Nephron progenitor cell (in vitro differentiated cells): ENCODE measurements around the gene NUP133.

Experiments used
- DNase-seq: peaks from one replicate; pipeline ENCODE4 v3.0.0; 2021
- H3K27ac Mint-ChIP-seq: 2 replicates; pipeline ENCODE4 v1.8.0; 2021; ENCODE audit warnings: mild to moderate bottlenecking, moderate library complexity, mixed read lengths
- H3K27me3 Mint-ChIP-seq: 2 replicates; pipeline ENCODE4 v1.8.0; 2021; ENCODE audit warnings: mild to moderate bottlenecking, low read depth, mixed read lengths; ENCODE audit not compliant: poor library complexity
- H3K36me3 Mint-ChIP-seq: 2 replicates; pipeline ENCODE4 v1.8.0; 2021; ENCODE audit warnings: low read depth, mixed read lengths
- H3K4me1 Mint-ChIP-seq: 2 replicates; pipeline ENCODE4 v1.8.0; 2021; ENCODE audit warnings: mixed read lengths
- H3K4me3 Mint-ChIP-seq: 2 replicates; pipeline ENCODE4 v1.8.0; 2021; ENCODE audit warnings: mild to moderate bottlenecking, moderate library complexity, mixed read lengths
- H3K9me3 Mint-ChIP-seq: 2 replicates; pipeline ENCODE4 v1.8.0; 2021; ENCODE audit warnings: mild to moderate bottlenecking, moderate library complexity, mixed read lengths
- CTCF ChIP-seq: fragments of 200-600 bp; sonication (generic); IDR thresholded peaks from 2 replicates; pipeline ENCODE4 v1.5.0; 2021; ENCODE audit warnings: antibody characterized with exemption

NUP133 gene

GRCh38 chr1:229412056-229412455, 96.1 kb downstream of the NUP133 start:
- no peaks in the 10 kb centered on the region for H3K9me3 Mint-ChIP-seq
- peaks cover 42% of the 10 kb centered on the region for H3K4me1 Mint-ChIP-seq
- no peak overlapping the region for H3K4me3 Mint-ChIP-seq
- no peaks in the 10 kb centered on the region for H3K36me3 Mint-ChIP-seq
- H3K27ac Mint-ChIP-seq: no peak overlapping the region
- TF ChIP-seq CTCF: no peak
- no peak for DNase-seq
- peaks cover 66% of the 10 kb centered on the region for H3K27me3 Mint-ChIP-seq

- H3K27ac Mint-ChIP-seq: no peak overlapping the region
- no peaks in the 10 kb centered on the region for H3K9me3 Mint-ChIP-seq
- no peak for DNase-seq
- H3K4me3 Mint-ChIP-seq: no peak overlapping the region
- no peaks in the 10 kb centered on the region for H3K36me3 Mint-ChIP-seq
- peaks cover 71% of the 10 kb centered on the region for H3K27me3 Mint-ChIP-seq
- H3K4me1 Mint-ChIP-seq: peaks cover 48% of the 10 kb centered on the region
- no peak for TF ChIP-seq CTCF
These were observed 96.6 kb downstream of the NUP133 start for GRCh38 chr1:229411434-229412055.

- H3K36me3 Mint-ChIP-seq: no peaks in the 10 kb centered on the region
- no peaks in the 10 kb centered on the region for H3K9me3 Mint-ChIP-seq
- no peak overlapping the region for H3K4me3 Mint-ChIP-seq
- DNase-seq: no peak
- H3K4me1 Mint-ChIP-seq: peaks cover 49% of the 10 kb centered on the region
- H3K27ac Mint-ChIP-seq: no peak overlapping the region
- H3K27me3 Mint-ChIP-seq: peaks cover 73% of the 10 kb centered on the region
- no peak for TF ChIP-seq CTCF
These were observed 97.3 kb downstream of the NUP133 start for GRCh38 chr1:229410692-229411433.

GRCh38 chr1:229410370-229410691, 97.8 kb downstream of the NUP133 start:
- Mint-ChIP-seq H3K9me3 (no peaks in the 10 kb centered on the region), H3K4me3 (no peak overlapping the region), H3K27me3 (peaks cover 78% of the 10 kb centered on the region), H3K36me3 (no peaks in the 10 kb centered on the region), H3K4me1 (peaks cover 49% of the 10 kb centered on the region), H3K27ac (no peak overlapping the region)
- no peak for DNase-seq
- no peak for TF ChIP-seq CTCF

GRCh38 chr1:229409616-229410369, 98.3 kb downstream of the NUP133 start:
- Mint-ChIP-seq H3K4me3 (no peak overlapping the region), H3K27ac (no peak overlapping the region), H3K4me1 (peaks cover 49% of the 10 kb centered on the region), H3K36me3 (no peaks in the 10 kb centered on the region), H3K27me3 (peaks cover 83% of the 10 kb centered on the region), H3K9me3 (no peaks in the 10 kb centered on the region)
- no peak for DNase-seq
- TF ChIP-seq CTCF: no peak
